Hepatocyte (in vitro differentiated cells): ENCODE measurements around the gene HSDL2.

Experiments
- EZH2 ChIP-seq: fragments of 200-600 bp; sonication (generic); IDR thresholded peaks from 2 replicates; pipeline ENCODE4 v1.6.1; 2016; ENCODE audit warnings: antibody characterized with exemption, mild to moderate bottlenecking, borderline replicate concordance
- EZH2phosphoT487 ChIP-seq: fragments of 200-600 bp; sonication (generic); IDR thresholded peaks from one replicate; pipeline ENCODE4 v1.6.1; 2018; ENCODE audit warnings: antibody characterized with exemption, mild to moderate bottlenecking, low read depth, moderate library complexity; ENCODE audit not compliant: unreplicated experiment, severe bottlenecking
- TF ChIP-seq, protein P1 (sequence below): fragments of 200-600 bp; sonication (generic); IDR thresholded peaks from 2 replicates; pipeline ENCODE4 v1.5.1; 2016; ENCODE audit warnings: antibody characterized with exemption, mild to moderate bottlenecking; ENCODE audit not compliant: poor library complexity

DNA sequence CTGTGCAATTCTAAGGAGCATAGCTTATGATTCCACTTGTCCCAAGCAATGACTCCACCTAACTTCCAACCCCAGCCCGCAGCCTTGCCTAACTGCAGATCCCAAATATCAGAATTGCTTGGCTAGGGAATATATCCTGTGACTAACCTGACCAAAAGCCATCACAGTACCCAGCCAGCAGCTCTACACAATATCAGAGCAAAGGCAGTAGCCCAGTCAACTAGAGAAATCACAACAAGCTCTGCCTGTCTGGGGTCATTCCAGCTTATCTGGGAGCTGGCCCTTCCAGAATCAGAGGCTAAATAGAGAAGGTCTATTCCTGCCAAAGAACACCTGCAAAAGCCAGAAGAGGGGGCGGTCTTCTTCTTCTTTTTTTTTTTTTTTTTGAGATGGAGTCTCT lies 97.4 kb downstream of the HSDL2 start:
- TF ChIP-seq, protein P1, sequence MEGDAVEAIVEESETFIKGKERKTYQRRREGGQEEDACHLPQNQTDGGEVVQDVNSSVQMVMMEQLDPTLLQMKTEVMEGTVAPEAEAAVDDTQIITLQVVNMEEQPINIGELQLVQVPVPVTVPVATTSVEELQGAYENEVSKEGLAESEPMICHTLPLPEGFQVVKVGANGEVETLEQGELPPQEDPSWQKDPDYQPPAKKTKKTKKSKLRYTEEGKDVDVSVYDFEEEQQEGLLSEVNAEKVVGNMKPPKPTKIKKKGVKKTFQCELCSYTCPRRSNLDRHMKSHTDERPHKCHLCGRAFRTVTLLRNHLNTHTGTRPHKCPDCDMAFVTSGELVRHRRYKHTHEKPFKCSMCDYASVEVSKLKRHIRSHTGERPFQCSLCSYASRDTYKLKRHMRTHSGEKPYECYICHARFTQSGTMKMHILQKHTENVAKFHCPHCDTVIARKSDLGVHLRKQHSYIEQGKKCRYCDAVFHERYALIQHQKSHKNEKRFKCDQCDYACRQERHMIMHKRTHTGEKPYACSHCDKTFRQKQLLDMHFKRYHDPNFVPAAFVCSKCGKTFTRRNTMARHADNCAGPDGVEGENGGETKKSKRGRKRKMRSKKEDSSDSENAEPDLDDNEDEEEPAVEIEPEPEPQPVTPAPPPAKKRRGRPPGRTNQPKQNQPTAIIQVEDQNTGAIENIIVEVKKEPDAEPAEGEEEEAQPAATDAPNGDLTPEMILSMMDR, result no peak
- TF ChIP-seq EZH2, result no peak
- no peak for TF ChIP-seq EZH2phosphoT487
